ENCODE data around the gene WDHD1.

DNA sequence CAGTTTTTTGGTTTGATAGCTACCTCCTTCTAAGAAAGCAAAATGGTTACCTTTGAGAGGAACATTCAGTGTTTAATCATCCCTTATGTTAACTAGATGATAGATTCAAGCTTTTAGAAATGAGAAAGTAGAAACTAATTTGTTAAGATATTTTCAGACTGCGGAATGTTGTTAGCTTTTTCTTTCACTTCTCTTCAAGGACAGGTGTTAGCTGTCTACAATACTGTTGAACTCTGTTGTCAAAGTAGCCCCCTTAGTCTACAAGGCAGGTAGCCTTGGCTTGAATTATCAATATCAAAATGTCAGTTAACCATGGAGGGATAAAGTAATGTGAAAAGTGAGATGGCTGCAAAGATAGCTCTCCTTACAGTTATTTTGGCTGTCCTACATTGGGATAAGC, 39.3 kb upstream of the WDHD1 start:
- no peak for TF ChIP-seq POLR2A (IDR thresholded peaks at IDR 0.05)
- TF ChIP-seq, protein P1, sequence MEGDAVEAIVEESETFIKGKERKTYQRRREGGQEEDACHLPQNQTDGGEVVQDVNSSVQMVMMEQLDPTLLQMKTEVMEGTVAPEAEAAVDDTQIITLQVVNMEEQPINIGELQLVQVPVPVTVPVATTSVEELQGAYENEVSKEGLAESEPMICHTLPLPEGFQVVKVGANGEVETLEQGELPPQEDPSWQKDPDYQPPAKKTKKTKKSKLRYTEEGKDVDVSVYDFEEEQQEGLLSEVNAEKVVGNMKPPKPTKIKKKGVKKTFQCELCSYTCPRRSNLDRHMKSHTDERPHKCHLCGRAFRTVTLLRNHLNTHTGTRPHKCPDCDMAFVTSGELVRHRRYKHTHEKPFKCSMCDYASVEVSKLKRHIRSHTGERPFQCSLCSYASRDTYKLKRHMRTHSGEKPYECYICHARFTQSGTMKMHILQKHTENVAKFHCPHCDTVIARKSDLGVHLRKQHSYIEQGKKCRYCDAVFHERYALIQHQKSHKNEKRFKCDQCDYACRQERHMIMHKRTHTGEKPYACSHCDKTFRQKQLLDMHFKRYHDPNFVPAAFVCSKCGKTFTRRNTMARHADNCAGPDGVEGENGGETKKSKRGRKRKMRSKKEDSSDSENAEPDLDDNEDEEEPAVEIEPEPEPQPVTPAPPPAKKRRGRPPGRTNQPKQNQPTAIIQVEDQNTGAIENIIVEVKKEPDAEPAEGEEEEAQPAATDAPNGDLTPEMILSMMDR (IDR thresholded peaks at IDR 0.05): no peak

Measured in ovary (tissue), 3 donors.